ENCODE results near the gene TBC1D8. TPM values are rescaled to one million over a fixed set of nuclear protein-coding genes. Genes with fewer than 3 reads are reported as not detected.
A peak's percentile ranks its signal among the peaks of the same experiment; 100 is the strongest.

The TBC1D8 gene
- total RNA-seq, 4 donors from 2014 or later: 19.5 to 46.9 (median 24.8) TPM

DNA sequence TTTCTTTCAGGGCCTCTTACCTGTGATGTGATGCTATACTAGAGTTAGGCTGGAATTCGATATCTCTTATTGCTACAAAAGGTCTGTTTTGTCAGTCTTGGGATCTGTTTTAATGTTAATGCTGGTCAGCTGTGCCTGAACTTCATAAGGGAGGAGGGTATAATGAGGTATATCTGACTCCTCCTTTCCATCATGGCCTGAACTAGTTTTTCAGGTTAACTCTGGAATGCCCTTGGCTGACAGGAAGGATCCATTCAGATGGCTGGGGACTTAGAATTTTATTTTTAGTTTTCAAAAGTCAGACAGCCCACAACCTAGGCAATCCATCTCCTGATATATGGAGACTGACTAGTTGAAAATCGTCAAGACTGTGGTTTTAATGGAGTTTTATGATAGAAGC, 35.9 kb upstream of the TBC1D8 start:
- TF ChIP-seq POLR2A (IDR thresholded peaks at IDR 0.05): no peak
- TF ChIP-seq, protein P1, sequence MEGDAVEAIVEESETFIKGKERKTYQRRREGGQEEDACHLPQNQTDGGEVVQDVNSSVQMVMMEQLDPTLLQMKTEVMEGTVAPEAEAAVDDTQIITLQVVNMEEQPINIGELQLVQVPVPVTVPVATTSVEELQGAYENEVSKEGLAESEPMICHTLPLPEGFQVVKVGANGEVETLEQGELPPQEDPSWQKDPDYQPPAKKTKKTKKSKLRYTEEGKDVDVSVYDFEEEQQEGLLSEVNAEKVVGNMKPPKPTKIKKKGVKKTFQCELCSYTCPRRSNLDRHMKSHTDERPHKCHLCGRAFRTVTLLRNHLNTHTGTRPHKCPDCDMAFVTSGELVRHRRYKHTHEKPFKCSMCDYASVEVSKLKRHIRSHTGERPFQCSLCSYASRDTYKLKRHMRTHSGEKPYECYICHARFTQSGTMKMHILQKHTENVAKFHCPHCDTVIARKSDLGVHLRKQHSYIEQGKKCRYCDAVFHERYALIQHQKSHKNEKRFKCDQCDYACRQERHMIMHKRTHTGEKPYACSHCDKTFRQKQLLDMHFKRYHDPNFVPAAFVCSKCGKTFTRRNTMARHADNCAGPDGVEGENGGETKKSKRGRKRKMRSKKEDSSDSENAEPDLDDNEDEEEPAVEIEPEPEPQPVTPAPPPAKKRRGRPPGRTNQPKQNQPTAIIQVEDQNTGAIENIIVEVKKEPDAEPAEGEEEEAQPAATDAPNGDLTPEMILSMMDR (IDR thresholded peaks at IDR 0.05): no peak
- Histone ChIP-seq H3K36me3 (no peaks in the 10 kb centered on the region), H3K4me1 (peaks cover 0 to 66% (median 19%) of the 10 kb centered on the region in 3 donors), H3K4me3 (no peak overlapping the region), H3K9me3 (no peaks in the 10 kb centered on the region), H3K27me3 (no peaks in the 10 kb centered on the region), H3K27ac (peak overlapping the region in 2 of 4 donors; percentile 60 to 63)
- DNase-seq: no peak
- 49 to 69% methylated on average over 2 of the region's 2 CpGs for WGBS, 2 donors
- intact Hi-C loops (cut with DNase I): no loop called here

DNA sequence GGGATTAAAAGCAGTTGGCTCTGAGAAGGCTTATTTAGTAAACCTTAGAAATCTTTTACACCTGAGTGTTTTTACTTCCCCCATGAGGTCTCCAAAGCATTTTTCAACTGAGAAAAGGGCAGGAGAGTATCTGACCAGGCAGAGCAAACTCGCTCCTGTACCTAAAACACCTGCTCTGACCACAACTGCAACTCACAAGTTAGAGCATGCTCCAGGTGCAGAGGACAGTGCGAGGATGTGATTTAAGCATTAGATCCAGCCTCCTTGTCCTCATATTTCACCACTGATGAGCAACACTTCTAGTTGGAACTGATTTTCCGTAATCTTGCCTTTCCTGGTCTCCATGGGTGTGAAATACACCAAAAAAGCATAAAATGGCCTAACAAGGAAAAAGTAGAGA, 34.5 kb upstream of the TBC1D8 start:
- Histone ChIP-seq H3K36me3 (no peaks in the 10 kb centered on the region), H3K4me1 (peaks cover 0 to 54% (median 13%) of the 10 kb centered on the region in 3 donors), H3K27me3 (no peaks in the 10 kb centered on the region), H3K27ac (peak overlapping the region in 3 of 4 donors; percentile 51 to 63 (median 60)), H3K9me3 (no peaks in the 10 kb centered on the region), H3K4me3 (no peak overlapping the region)
- no peak for TF ChIP-seq POLR2A (IDR thresholded peaks at IDR 0.05)
- TF ChIP-seq, protein P1 (IDR thresholded peaks at IDR 0.05): no peak
- DNase-seq: no peak
- intact Hi-C loops (cut with DNase I): no loop called here
- WGBS, 2 donors: 30 to 67% methylated on average over 2 of the region's 3 CpGs

DNA sequence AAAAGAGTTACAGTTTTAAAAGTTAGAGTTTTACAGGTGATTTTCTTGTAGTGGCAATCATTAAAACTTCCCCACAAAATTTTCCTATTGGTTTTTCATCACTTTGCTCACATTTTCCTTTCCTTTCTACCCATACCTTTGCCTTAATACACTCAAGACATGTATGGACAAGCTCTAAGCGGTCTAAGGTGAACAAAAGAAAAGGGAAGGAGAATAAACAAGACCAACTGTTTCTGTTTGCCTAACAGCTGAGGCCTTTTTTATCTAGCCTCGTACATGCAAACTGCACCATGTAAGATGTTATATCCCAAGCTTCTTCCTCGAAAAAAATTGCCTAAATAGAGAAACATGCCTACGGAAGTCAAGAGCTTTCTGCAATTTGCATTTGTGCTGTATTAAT, 33.9 kb upstream of the TBC1D8 start:
- peaks cover 0 to 49% (median 13%) of the 10 kb centered on the region in 3 donors for H3K4me1 ChIP-seq
- H3K36me3 ChIP-seq: no peaks in the 10 kb centered on the region
- TF ChIP-seq POLR2A (IDR thresholded peaks at IDR 0.05): no peak
- TF ChIP-seq, protein P1 (IDR thresholded peaks at IDR 0.05): no peak
- intact Hi-C loops (cut with DNase I): no loop called here
- H3K27ac ChIP-seq: peak overlapping the region in 3 of 4 donors; percentile 51 to 63 (median 60)
- no peak overlapping the region for H3K4me3 ChIP-seq
- H3K27me3 ChIP-seq: no peaks in the 10 kb centered on the region
- WGBS, 2 donors: 46 to 50% methylated on average over 4 of the region's 4 CpGs
- H3K9me3 ChIP-seq: no peaks in the 10 kb centered on the region
- no peak for DNase-seq

DNA sequence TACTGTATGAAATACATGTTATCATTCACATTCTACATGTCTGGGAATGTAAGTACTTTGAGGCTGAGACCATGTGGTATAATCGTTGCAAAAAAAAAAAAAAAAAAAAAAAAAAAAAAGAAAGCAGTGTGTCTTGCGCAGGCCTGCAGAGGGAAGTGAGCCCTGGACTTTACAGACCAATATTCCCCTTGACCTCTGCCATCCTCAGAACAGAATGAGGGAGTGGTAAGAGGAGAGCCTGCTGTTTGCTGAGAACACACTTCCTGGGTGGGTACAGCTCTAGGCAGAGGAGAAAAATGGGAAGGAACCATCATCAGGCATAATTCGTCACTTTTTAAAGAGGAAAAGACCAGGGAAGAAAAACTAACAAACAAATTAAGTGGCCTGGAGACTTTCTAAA, 28.8 kb upstream of the TBC1D8 start:
- Histone ChIP-seq H3K4me1 (peaks cover 0 to 30% (median 0%) of the 10 kb centered on the region in 3 donors), H3K9me3 (no peaks in the 10 kb centered on the region), H3K27me3 (no peaks in the 10 kb centered on the region), H3K36me3 (no peaks in the 10 kb centered on the region), H3K27ac (no peak overlapping the region), H3K4me3 (no peak overlapping the region)
- intact Hi-C loops (cut with DNase I): no loop called here
- WGBS, 2 donors: 53 to 55% methylated on average over 3 of the region's 3 CpGs
- no peak for DNase-seq
- TF ChIP-seq, protein P1 (IDR thresholded peaks at IDR 0.05): no peak
- TF ChIP-seq POLR2A (IDR thresholded peaks at IDR 0.05): no peak

DNA sequence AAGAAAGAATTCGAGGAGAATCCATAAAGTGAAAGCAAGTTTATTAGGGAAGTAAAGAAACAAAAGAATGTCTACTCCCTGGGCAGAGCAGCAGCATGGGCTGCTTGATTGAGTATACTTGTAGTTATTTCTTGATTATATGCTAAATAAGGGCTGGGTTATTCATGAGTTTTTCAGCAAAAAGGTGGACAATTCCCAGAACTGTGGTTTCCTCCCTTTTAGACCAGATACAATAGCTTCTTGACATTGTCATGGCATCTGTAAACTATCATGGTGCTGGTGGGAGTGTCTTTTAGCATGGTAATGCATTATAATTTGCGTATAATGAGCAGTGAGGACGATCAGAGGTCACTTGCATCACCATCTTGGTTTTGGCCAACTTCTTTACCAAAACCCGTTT, 25.6 kb upstream of the TBC1D8 start:
- H3K27ac ChIP-seq: no peak overlapping the region
- H3K4me3 ChIP-seq: no peak overlapping the region
- no peak for DNase-seq
- 68 to 69% methylated on average over 4 of the region's 4 CpGs for WGBS, 2 donors
- H3K4me1 ChIP-seq: peaks cover 0 to 27% (median 0%) of the 10 kb centered on the region in 3 donors
- H3K27me3 ChIP-seq: no peaks in the 10 kb centered on the region
- no peaks in the 10 kb centered on the region for H3K9me3 ChIP-seq
- TF ChIP-seq, protein P1 (IDR thresholded peaks at IDR 0.05): no peak
- TF ChIP-seq POLR2A (IDR thresholded peaks at IDR 0.05): no peak
- no peaks in the 10 kb centered on the region for H3K36me3 ChIP-seq
- intact Hi-C loops (cut with DNase I): no loop called here

Data from esophagus squamous epithelium (tissue), 5 donors.